Measurements from ENCODE around the gene JRKL.

The JRKL gene

DNA sequence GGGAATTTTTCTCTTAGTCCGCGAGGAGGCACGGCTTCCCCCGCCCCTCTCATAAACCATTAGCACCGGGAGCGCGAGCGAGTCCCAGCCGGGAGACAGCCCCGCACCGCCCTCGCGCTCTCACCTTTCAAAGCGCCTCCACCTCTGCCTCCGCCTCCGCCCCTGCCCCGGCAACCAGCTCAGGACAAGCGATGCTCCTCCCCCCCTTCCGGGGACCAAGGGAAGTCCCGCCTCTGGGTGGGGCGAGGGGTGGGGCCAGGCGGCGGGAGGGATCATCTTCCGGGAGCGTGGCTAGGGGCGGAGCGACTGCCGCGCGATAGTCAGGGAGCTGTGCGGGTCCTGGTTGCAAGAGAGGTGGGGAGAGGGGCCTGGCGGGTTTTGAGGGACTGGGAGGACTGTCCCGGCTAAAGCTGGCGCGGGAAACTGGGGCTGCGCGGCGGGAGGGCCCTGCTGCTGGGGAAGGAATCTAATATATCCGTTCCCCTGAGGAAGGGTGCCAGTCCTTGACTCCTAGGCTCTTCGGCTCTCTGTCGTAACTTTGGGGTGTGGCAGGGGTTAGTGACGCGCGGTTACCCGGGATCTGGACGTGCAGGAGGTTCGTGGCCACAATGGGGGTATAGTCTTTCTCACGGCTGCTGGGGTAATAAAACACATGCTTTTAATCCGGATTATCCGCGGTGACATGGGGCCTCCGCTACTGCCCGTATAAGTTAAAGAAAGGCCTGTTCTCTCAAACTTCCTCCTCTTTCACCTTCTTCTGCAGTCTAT is at the start of gene JRKL, which contains the start of gene CCDC82:
TSS of gene JRKL (plus strand) at position 294 of the 768 bp plus-strand sequence. CDS start 637 bp downstream, outside the sequence.
TSS of gene CCDC82 (minus strand) at position 193 of the 768 bp plus-strand sequence. CDS start 5,165 bp downstream, outside the sequence.
- DNase-seq = peak; percentile 57 to 97 (median 91)

DNA sequence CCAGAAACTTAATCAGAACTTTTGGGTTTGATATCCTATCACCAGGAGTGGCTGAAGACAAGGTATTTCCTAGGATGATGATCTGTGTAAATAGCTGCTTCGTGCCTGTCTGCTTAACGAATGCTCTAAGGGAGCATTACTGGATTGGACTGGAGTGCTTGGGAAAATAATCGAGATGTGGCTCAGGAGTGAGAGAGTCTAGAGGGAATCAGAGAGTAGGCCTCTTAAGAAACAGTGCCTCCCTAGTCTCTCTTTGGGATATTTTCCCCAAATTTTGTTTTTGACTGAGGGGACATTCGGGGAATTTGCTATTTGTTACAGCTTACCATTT is 49.3 kb upstream of the JRKL start:
- no peak for DNase-seq

GRCh38 chr11:96341211-96342013 is 48.4 kb upstream of the JRKL start:
- DNase-seq = peak in 33 of 56 donors; percentile 12 to 57 (median 35)

DNA sequence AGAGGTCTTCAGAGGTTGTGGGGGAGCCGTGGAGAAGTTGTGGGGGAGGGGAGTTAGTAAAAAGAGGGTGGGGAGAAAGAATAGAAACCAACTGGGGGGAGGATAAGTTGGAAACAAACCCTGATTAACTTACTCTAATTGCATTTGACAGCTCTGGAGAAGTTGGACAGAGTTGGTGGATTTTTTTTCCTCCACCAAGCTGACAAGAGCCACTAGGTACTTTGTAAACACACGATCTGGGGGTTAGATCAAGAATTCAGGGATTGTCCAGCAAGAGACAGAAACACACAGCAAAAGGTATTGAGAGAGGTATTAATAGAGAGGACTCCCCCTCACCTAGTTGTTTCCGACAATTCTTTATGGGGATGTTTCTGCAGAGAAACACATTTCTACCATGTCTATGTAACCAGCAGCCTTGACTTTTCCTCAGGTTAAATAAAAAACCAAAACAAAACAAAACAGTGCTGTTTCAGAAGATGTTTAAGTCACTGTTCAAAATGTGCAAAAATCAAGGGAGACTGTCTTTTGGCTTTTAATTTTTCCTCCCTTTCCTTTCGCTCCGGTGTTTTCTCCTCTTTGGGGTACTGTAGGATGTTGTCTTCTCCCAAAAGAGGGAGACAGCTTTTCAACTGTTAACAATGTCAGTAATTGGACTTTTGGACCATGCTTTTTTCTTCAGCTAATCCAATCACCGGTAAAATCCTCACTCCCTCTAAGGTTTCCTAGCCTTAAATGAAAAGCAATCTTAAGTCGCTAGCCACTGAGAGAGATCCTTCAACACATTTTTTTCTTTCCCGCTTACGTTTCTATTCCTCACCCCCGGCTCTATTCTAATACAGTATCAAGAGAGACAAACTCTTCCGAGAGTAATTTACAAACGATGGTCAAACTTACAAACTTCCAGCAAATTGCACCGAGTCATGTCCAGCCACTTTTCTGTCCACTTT is 47.5 kb upstream of the JRKL start:
- DNase-seq = no peak

DNA sequence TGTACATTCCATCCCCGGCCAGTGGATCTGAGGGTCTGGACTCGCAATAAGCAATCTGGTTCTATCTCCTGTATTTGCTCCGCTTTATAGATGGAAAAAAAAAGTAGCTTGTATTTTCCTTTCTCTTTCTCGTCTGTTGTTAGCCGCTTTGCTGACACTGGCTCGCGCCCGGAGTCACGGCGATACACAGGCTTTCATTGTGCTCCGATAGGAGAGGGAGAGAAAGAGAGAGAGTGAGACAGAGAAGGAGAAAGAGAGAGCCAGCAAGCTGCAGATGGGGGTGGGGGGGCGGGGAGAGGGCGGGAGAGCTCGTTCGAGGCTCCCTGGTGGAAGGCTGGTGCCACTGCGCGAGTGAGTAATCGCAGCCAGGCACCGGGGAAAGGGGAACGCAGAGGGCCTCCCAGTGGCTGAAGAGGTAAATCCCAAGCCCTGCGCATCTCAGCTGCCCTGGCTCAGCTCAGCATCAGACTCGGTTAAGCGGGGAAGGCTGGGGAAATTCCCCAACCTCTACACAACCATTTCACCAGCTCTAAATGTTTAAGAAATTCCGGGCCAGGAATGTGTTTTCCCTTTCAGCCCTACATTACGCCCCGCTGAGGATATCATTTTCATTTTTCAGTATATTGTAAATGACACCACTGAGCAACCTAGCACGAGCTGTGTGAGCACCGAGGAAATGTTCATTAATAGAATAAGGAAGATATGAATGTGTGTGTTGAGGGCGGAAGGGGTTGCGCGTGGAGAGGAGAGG is 46.7 kb upstream of the JRKL start, which contains the start of gene MAML2:
TSS of gene MAML2 (minus strand) at position 235 of the 751 bp plus-strand sequence. CDS start 1,300 bp downstream, outside the sequence.
- peak; percentile 45 to 95 (median 90) for DNase-seq

DNA sequence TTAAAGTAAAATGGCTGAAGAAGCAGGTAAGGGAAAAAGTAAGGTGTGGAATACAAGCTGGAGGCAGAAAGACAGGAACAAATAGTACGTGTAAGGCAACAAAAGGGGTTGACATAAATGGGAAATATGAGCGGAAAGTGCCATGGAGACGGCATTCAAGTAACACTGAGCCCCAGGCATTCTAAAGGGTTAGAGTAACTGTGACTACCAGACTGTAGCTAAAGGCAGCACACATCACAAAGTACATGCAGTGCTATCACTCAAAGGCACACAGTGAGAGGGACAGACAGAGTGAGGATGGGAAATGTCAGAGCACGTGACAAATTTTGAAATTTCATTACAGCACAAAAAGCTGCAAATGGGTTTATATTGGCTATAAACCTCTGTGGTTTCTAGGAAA is 33.0 kb upstream of the JRKL start:
- no peak for DNase-seq

- DNase-seq = no peak
Measured at GRCh38 chr11:96357794-96358193, 32.0 kb upstream of the JRKL start.

- no peak for DNase-seq
Measured at GRCh38 chr11:96358321-96358720, 31.5 kb upstream of the JRKL start.

- DNase-seq = no peak
Measured at GRCh38 chr11:96361778-96362177, 28.0 kb upstream of the JRKL start.

- DNase-seq = no peak
Measured at GRCh38 chr11:96365493-96365892, 24.3 kb upstream of the JRKL start.

DNA sequence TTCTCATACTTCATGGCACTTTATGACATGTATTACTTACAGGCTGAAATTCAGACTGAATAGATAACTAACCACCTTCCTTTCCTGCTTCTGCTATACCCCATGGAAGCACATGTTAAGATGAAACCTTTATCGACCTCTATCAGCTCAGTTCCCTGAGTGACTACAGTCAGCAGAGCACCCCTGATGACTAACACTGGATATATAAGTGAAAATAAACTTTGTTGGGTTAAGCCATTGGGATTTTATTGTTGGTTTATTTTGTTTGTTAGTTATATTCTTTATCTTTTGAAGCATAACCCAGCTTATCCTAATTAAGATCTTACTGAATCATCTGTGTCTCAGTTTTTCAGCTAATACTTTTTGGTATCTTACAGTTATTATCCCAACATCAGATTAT is 23.8 kb upstream of the JRKL start:
- no peak for DNase-seq

- DNase-seq = no peak
Measured at GRCh38 chr11:96367342-96367741, 22.5 kb upstream of the JRKL start.

DNA sequence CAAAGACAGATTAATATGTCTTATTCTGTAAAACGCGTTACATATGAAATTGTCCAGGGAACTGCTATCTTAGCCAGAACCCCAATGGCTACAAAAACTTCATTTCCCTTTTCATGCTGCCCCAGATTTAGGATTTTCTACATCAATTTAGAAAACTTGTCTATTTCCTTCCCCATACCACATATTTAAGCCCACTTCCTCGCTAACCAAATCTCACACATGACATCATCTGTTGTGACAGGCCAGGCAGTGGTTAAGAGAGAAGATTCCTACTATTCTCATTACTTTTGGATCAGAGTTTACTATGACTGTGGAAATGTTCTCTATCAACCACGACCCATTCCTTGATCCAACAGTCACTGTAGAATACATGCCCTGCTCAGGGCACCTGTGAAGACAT is 16.0 kb upstream of the JRKL start:
- DNase-seq = no peak

GRCh38 chr11:96376796-96377195 is 13.0 kb upstream of the JRKL start:
- no peak for DNase-seq

GRCh38 chr11:96384156-96384555 is 5.7 kb upstream of the JRKL start:
- DNase-seq = no peak

DNA sequence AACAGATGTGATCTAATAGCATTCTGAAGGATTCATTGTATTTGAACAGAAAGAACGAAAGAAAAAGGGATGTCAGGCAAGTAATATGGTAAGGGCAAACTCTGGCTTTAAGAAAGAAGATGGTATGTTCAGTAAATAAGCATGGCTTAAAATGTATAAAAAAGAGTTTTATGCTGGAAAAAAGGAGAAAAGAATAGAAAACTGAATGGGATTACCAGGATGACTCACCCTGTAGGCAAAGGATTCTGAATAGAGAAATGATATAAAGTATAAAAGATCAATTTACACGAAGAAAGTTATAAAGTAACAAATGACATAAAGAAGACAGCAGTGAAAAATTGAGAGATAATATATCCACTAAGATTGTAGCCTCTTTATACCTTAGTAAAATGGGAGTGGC is 4.6 kb upstream of the JRKL start:
- no peak for DNase-seq

DNA sequence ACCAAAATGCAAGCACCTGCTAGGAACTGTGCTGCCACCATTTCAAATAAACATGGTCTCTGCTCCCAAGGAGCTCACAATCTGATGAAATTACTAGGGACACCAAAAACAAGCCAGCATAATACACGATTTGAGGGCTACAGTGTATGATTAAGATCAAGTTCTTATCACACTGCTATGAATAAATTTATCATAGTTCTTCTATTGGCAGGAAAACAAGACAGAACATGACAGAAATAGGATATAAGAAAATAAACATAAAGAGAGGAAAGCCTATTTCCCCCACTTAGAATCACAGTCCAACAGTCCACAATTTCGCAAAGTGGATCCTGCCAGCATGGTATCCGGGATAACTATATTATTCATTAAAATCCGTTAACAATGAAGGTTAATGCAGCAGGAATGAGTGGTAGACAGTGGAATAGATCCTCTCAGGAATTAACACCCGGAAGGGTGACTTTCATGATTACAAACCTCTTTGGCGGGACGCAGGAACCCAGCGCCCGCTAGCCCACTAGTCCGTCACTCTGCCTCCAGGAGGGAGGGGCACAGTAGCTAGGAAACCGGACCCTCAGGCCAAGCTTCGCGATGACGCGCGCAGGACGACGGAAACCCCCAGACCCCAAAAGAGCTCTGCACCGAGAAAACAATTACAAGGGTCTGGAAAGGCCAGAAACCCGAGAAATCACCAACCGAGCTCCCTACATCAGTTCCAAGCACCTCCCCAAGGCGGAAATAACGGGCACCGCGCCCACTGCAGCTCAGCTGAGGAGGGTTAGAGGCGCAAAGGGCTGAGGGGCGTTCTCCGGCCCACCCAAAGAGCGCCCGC is 708 bp upstream of the JRKL start:
- DNase-seq = peak in 28 of 56 donors; percentile 7 to 71 (median 50)

- DNase-seq = no peak
Measured at GRCh38 chr11:96390488-96390792, 627 bp downstream of the JRKL start.

DNA sequence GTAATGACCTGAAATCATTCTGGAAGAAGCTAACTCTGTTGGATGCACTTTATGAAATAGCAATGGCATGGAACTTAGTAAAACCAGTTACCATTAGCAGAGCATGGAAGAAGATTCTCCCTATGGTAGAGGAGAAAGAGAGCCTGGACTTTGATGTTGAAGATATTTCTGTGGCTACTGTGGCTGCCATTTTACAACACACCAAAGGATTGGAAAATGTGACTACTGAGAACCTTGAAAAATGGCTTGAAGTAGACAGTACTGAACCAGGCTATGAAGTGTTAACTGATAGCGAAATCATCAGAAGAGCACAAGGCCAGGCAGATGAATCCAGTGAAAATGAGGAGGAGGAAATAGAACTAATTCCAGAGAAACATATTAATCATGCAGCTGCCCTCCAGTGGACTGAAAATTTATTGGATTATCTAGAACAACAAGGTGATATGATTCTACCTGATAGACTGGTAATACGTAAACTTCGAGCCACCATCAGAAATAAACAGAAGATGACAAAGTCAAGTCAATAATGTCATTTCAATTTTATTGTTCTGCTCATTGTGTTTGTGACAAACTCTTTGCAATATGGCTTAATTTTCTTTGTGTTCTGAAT is 2.0 kb downstream of the JRKL start:
- no peak for DNase-seq
